Measurements from ENCODE around the gene KCNMB1.
"Not testable (repeated sequence)": the region's sequence is repeated elsewhere in the genome, so short reads cannot be mapped to it uniquely, and the experiment has no call there.

KCNMB1 gene

GRCh38 chr5:170376526-170376925 lies 12.6 kb downstream of the KCNMB1 start:
- not testable (repeated sequence) for DNase-seq (ENCODE audit: low read depth)

- DNase-seq (ENCODE audit: low read depth), result no peak
These were observed 13.9 kb downstream of the KCNMB1 start for GRCh38 chr5:170375283-170375682.

GRCh38 chr5:170372971-170373370 lies 16.2 kb downstream of the KCNMB1 start:
- no peak for DNase-seq (ENCODE audit: low read depth)

GRCh38 chr5:170368586-170368985 lies 20.6 kb downstream of the KCNMB1 start:
- DNase-seq (ENCODE audit: low read depth), result no peak

- no peak for DNase-seq (ENCODE audit: low read depth)
These were observed 22.9 kb downstream of the KCNMB1 start for GRCh38 chr5:170366276-170366675.

GRCh38 chr5:170365831-170366230 lies 23.3 kb downstream of the KCNMB1 start:
- no peak for DNase-seq (ENCODE audit: low read depth)

- DNase-seq (ENCODE audit: low read depth), result no peak
These were observed 24.2 kb downstream of the KCNMB1 start for GRCh38 chr5:170365011-170365410.

- no peak for DNase-seq (ENCODE audit: low read depth)
These were observed 25.5 kb downstream of the KCNMB1 start for GRCh38 chr5:170363671-170364070.

- no peak for DNase-seq (ENCODE audit: low read depth)
These were observed 26.5 kb downstream of the KCNMB1 start for GRCh38 chr5:170362656-170363055.

GRCh38 chr5:170362102-170362501 lies 27.1 kb downstream of the KCNMB1 start:
- DNase-seq (ENCODE audit: low read depth), result no peak

GRCh38 chr5:170361616-170362015 lies 27.6 kb downstream of the KCNMB1 start:
- DNase-seq (ENCODE audit: low read depth), result no peak

- no peak for DNase-seq (ENCODE audit: low read depth)
These were observed 28.1 kb downstream of the KCNMB1 start for GRCh38 chr5:170361116-170361515.

GRCh38 chr5:170360709-170361108 lies 28.5 kb downstream of the KCNMB1 start:
- no peak for DNase-seq (ENCODE audit: low read depth)

- no peak for DNase-seq (ENCODE audit: low read depth)
These were observed 31.2 kb downstream of the KCNMB1 start for GRCh38 chr5:170357955-170358444.

- no peak for DNase-seq (ENCODE audit: low read depth)
These were observed 33.5 kb downstream of the KCNMB1 start for GRCh38 chr5:170355601-170356098.

GRCh38 chr5:170353961-170354360 lies 35.2 kb downstream of the KCNMB1 start:
- no peak for DNase-seq (ENCODE audit: low read depth)

GRCh38 chr5:170353011-170353761 lies 36.0 kb downstream of the KCNMB1 start:
- DNase-seq (ENCODE audit: low read depth), result no peak

GRCh38 chr5:170348137-170348633 lies 41.0 kb downstream of the KCNMB1 start:
- DNase-seq (ENCODE audit: low read depth), result no peak

- no peak for DNase-seq (ENCODE audit: low read depth)
These were observed 42.1 kb downstream of the KCNMB1 start for GRCh38 chr5:170347022-170347567.

GRCh38 chr5:170345971-170346370 lies 43.2 kb downstream of the KCNMB1 start:
- no peak for DNase-seq (ENCODE audit: low read depth)

GRCh38 chr5:170343177-170343576 lies 46.0 kb downstream of the KCNMB1 start:
- no peak for DNase-seq (ENCODE audit: low read depth)

GRCh38 chr5:170342153-170342725 lies 46.9 kb downstream of the KCNMB1 start:
- DNase-seq (ENCODE audit: low read depth), result no peak

GRCh38 chr5:170341545-170341944 lies 47.6 kb downstream of the KCNMB1 start:
- no peak for DNase-seq (ENCODE audit: low read depth)
